Body of pancreas (tissue), 4 donors: ENCODE data around the gene DUSP3. TPM values are rescaled to one million over a fixed set of nuclear protein-coding genes. Genes with fewer than 3 reads are reported as not detected.

ENCODE experiments used
- ATAC-seq: fragments of 150-250 bp; one replicate; pipeline ENCODE4 v1.9.1; 2016
- DNase-seq, 4 donors: peaks; one replicate each; pipeline ENCODE4 v3.0.0-alpha.2; 2019
- H3K27ac ChIP-seq, 4 donors: fragments of 200-600 bp; sonication (generic); 1 replicate in 3 of 4; 2 replicates in 1 of 4; pipeline versions ENCODE4 v1.5.1 to v1.6.1; 2016 to 2019; ENCODE audit warnings: mild to moderate bottlenecking in 1 of 4, mixed read lengths in 1 of 4, moderate library complexity in 1 of 4
- H3K27me3 ChIP-seq, 2 donors: fragments of 200-600 bp; sonication (generic); one replicate each; pipeline ENCODE4 v1.6.0; 2016; ENCODE audit warnings: mild to moderate bottlenecking in 1 of 2
- H3K36me3 ChIP-seq, 2 donors: fragments of 200-600 bp; sonication (generic); replicated peaks in 1 of 2; 2 replicates each; pipeline ENCODE4 v1.5.1; 2016; ENCODE audit warnings: low read depth in 2 of 2; ENCODE audit not compliant: insufficient read depth in 1 of 2
- H3K4me1 ChIP-seq: fragments of 200-600 bp; sonication (generic); one replicate; pipeline ENCODE4 v1.6.0; 2016
- H3K4me3 ChIP-seq, 2 donors: fragments of 200-600 bp; sonication (generic); 1 replicate in 1 of 2; 2 replicates in 1 of 2; pipeline ENCODE4 v1.5.1; 2016 to 2019
- H3K9me3 ChIP-seq, 3 donors: fragments of 200-600 bp; sonication (generic); 1 replicate in 2 of 3; 2 replicates in 1 of 3; pipeline ENCODE4 v1.5.1; 2016
- POLR2A ChIP-seq, 3 donors: fragments of 450-650 bp; IDR thresholded peaks; one replicate each; pipeline ENCODE4 v1.6.1; 2016; ENCODE audit warnings: antibody characterized with exemption in 3 of 3, mild to moderate bottlenecking in 2 of 3
- WGBS, 2 donors: methylation state at CpG; one replicate each; pipeline ENCODE4 v1.1.5; 2017; 5-methylcytosine and 5-hydroxymethylcytosine counted together
- intact Hi-C: fragments of 100-400 bp; cut with DNase I; formaldehyde crosslinking; loops from one replicate; pipeline ENCODE4 v1.15.1; 2023
- total RNA-seq, 2 donors: library from RNA; depleted of rRNA; stranded (reverse); fragments of >200 nt; gene quantifications; one replicate each; pipeline ENCODE4 v1.1.0, GENCODE V29; 2016
- TF ChIP-seq, protein P1 (sequence below), 7 experiments: fragments of 450-650 bp in 4 of 7; fragments of 200-600 bp in 3 of 7; sonication (generic) in 3 of 7; IDR thresholded peaks; one replicate each; pipeline ENCODE4 v1.5.1; 2016 to 2019; ENCODE audit warnings: antibody characterized with exemption in 7 of 7

The DUSP3 gene
- total RNA-seq, 2 donors from 2014 or later = 32.2 to 54.1 TPM

DNA sequence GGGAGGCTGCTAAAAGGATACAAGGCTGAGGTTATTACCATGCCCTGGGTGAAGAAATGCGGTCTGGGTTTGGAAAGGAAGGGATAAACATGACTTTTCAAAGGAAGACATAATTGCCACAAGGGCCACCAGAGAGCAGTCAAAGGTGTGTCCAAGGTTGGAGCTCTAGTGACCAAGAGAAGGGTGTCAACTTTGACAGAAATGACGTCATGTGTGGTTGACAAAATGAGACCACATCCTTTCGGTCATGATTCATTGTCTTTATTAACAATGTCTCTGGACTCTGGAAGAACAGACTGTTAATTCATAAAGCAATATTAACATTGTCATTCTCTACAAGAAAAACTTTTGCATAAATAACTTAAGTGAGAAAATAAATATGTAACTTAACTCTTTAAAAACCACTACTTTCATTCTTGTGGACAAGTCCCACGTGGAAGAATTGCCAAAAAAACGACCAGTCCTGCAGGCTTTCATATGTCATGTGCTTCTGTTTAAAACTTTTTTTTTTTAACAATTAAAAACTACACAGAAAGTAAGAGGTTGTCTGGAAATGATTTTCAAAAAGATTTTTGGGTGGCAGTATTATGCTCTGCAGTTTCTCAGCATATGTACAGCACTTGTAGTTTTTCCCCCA is 25.2 kb downstream of the DUSP3 start:
- peaks cover 14% of the 10 kb centered on the region for H3K4me1 ChIP-seq
- no peaks in the 10 kb centered on the region for H3K9me3 ChIP-seq
- DNase-seq (no peak), ATAC-seq (no peak)
- intact Hi-C loops = loop anchor here (10.0 kb wide), 1 partner anchor 169 kb away; no protein-coding TSS in a partner anchor
- H3K27me3 ChIP-seq = peaks cover 0 to 9% of the 10 kb centered on the region in 2 donors
- TF ChIP-seq POLR2A (IDR thresholded peaks at IDR 0.05) = no peak
- TF ChIP-seq, protein P1, sequence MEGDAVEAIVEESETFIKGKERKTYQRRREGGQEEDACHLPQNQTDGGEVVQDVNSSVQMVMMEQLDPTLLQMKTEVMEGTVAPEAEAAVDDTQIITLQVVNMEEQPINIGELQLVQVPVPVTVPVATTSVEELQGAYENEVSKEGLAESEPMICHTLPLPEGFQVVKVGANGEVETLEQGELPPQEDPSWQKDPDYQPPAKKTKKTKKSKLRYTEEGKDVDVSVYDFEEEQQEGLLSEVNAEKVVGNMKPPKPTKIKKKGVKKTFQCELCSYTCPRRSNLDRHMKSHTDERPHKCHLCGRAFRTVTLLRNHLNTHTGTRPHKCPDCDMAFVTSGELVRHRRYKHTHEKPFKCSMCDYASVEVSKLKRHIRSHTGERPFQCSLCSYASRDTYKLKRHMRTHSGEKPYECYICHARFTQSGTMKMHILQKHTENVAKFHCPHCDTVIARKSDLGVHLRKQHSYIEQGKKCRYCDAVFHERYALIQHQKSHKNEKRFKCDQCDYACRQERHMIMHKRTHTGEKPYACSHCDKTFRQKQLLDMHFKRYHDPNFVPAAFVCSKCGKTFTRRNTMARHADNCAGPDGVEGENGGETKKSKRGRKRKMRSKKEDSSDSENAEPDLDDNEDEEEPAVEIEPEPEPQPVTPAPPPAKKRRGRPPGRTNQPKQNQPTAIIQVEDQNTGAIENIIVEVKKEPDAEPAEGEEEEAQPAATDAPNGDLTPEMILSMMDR (IDR thresholded peaks at IDR 0.05) = no peak
- no peaks in the 10 kb centered on the region for H3K36me3 ChIP-seq
- 60 to 68% methylated on average over 5 of the region's 5 CpGs for WGBS, 2 donors
- H3K27ac ChIP-seq = no peak overlapping the region
- H3K4me3 ChIP-seq = no peak overlapping the region

DNA sequence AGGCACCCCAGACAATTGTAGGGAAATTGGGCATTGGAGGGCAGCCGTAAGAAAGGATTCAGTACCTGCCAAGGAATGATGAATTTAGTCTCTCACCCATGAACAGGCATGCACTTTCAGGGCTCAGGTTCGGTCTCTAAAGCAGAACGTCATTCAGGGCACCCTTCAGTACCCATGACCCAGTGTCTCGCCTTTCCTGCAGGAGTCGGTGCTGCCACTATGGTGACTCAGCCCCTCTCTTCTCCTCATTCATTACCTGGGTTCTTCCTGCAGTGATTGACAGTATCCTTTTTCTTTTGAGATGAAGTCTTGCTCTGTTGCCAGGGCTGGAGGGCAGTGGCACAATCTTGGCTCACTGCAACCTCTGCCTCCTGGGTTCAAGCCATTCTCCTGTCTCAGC is 28.6 kb downstream of the DUSP3 start:
- Histone ChIP-seq H3K27me3 (peaks cover 0 to under 1% of the 10 kb centered on the region in 2 donors), H3K4me3 (no peak overlapping the region), H3K27ac (no peak overlapping the region), H3K9me3 (no peaks in the 10 kb centered on the region), H3K4me1 (peaks cover 8% of the 10 kb centered on the region), H3K36me3 (no peaks in the 10 kb centered on the region)
- TF ChIP-seq, protein P1 (IDR thresholded peaks at IDR 0.05) = no peak
- TF ChIP-seq POLR2A (IDR thresholded peaks at IDR 0.05) = no peak
- intact Hi-C loops = loop anchor here (10.0 kb wide), 1 partner anchor 165 kb away; no protein-coding TSS in a partner anchor
- no peak for DNase-seq
- WGBS, 2 donors = 69 to 76% methylated on average over 5 of the region's 5 CpGs
- ATAC-seq = no peak

DNA sequence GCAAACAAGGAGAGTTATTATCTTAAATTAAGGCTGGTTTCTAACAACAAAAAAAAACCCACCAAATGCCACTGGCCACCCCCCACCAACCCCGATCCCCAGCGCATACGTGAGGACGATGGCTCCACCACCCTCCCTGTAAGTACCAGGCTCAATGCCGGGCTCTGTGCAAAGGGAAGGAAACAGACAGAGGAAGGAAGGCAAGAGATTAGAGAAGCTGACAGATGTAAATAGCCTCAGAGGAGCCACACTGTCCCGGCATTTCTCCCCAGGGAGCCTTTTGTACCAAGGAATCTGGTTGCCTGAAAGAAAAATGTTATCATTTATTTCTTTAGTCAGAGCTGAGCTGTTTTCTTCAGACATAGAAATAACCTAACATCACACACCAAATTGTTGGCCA is 33.2 kb downstream of the DUSP3 start:
- no peak overlapping the region for H3K27ac ChIP-seq
- H3K27me3 ChIP-seq = no peaks in the 10 kb centered on the region
- H3K36me3 ChIP-seq = no peaks in the 10 kb centered on the region
- DNase-seq = no peak
- H3K4me1 ChIP-seq = no peaks in the 10 kb centered on the region
- no peak for ATAC-seq
- WGBS, 2 donors = 10 to 35% methylated on average over 6 of the region's 6 CpGs
- no peak overlapping the region for H3K4me3 ChIP-seq
- no peak for TF ChIP-seq POLR2A (IDR thresholded peaks at IDR 0.05)
- TF ChIP-seq, protein P1 (IDR thresholded peaks at IDR 0.05) = no peak
- H3K9me3 ChIP-seq = no peaks in the 10 kb centered on the region
- intact Hi-C loops = no loop called here

DNA sequence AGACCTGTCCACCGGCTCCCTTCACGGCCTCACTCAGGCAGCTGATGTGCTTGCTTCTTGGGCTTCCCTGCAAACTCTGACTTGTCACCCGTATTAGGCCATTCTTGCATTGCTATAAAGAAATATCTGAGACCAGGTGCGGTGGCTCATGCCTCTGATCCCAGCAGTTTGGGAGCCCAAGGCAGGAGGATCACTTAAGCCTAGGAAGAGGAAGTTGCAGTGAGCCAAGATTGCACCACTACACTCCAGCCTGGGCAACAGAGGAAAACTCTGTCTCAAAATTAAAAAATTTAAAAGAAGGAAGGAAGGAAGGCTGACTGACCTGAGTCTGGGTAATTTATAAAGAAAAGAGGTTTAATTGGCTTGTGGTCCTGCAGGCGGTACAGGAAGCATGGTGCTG is 37.1 kb downstream of the DUSP3 start:
- no peak overlapping the region for H3K27ac ChIP-seq
- no peaks in the 10 kb centered on the region for H3K27me3 ChIP-seq
- no peaks in the 10 kb centered on the region for H3K36me3 ChIP-seq
- no peaks in the 10 kb centered on the region for H3K9me3 ChIP-seq
- TF ChIP-seq, protein P1 (IDR thresholded peaks at IDR 0.05) = no peak
- TF ChIP-seq POLR2A (IDR thresholded peaks at IDR 0.05) = no peak
- WGBS, 2 donors = 84 to 94% methylated on average over 5 of the region's 5 CpGs
- DNase-seq = no peak
- intact Hi-C loops = no loop called here
- no peaks in the 10 kb centered on the region for H3K4me1 ChIP-seq
- no peak for ATAC-seq
- H3K4me3 ChIP-seq = no peak overlapping the region

DNA sequence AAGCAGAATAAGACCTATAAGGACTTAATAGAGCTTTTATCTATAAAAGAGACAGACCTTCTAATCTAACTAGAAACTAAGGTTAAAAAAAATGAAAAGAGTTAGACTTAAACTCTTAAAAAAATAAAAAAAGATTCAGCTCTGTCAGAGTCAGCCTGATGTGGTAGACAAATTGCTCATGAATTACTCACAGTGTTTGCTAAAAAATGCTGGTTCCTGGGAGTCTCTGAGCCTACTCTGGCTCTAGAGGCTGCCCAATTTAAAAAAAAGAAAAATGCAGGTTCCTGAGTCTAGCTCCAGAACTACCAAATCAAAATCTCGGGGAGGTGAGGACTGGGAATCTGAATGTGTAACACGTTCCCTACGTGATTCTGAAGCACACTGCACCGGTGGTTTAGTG is 38.2 kb downstream of the DUSP3 start:
- Histone ChIP-seq H3K4me1 (no peaks in the 10 kb centered on the region), H3K27me3 (no peaks in the 10 kb centered on the region), H3K4me3 (no peak overlapping the region), H3K27ac (no peak overlapping the region), H3K9me3 (no peaks in the 10 kb centered on the region), H3K36me3 (no peaks in the 10 kb centered on the region)
- WGBS, 2 donors = 54 to 63% methylated on average over 4 of the region's 4 CpGs
- no peak for ATAC-seq
- no peak for DNase-seq
- intact Hi-C loops = no loop called here
- TF ChIP-seq POLR2A (IDR thresholded peaks at IDR 0.05) = no peak
- TF ChIP-seq, protein P1 (IDR thresholded peaks at IDR 0.05) = no peak
